Thymus (tissue), 11 donors: Measurements from ENCODE around the gene RAB8A. TPM values are rescaled to one million over a fixed set of nuclear protein-coding genes. Genes with fewer than 3 reads are reported as not detected.
A peak's percentile ranks its signal among the peaks of the same experiment; 100 is the strongest.

Source experiments
- DNase-seq, 9 donors: peaks; one replicate each; pipeline ENCODE4 v3.0.0-alpha.2; 2013; ENCODE audit warnings: low spot score in 9 of 9, low read depth in 6 of 9, missing footprints in 1 of 9
- H3K27ac ChIP-seq, 2 donors: one replicate each; pipeline ENCODE4 v1.5.1; 2013; ENCODE audit warnings: control low read depth in 1 of 2, low read depth in 1 of 2, low read length in 1 of 2, mild to moderate bottlenecking in 1 of 2, moderate library complexity in 1 of 2
- H3K27me3 ChIP-seq, 2 donors: one replicate each; pipeline ENCODE4 v1.5.1; 2013; ENCODE audit warnings: low read length in 1 of 2; ENCODE audit not compliant: control insufficient read depth in 2 of 2, insufficient read depth in 1 of 2
- H3K36me3 ChIP-seq, 2 donors: one replicate each; pipeline ENCODE4 v1.5.1; 2013; ENCODE audit warnings: low read length in 1 of 2, mild to moderate bottlenecking in 1 of 2, moderate library complexity in 1 of 2; ENCODE audit not compliant: control insufficient read depth in 2 of 2, insufficient read depth in 2 of 2
- H3K4me1 ChIP-seq, 2 donors: one replicate each; pipeline ENCODE4 v1.5.1; 2013; ENCODE audit warnings: low read length in 2 of 2; ENCODE audit not compliant: control insufficient read depth in 2 of 2, insufficient read depth in 2 of 2
- H3K4me3 ChIP-seq, 2 donors: one replicate each; pipeline ENCODE4 v1.5.1; 2013; ENCODE audit warnings: low read length in 2 of 2, control low read depth in 1 of 2, mild to moderate bottlenecking in 1 of 2
- H3K9me3 ChIP-seq, 2 donors: one replicate each; pipeline ENCODE4 v1.5.1; 2013; ENCODE audit warnings: low read length in 1 of 2, mild to moderate bottlenecking in 1 of 2; ENCODE audit not compliant: control insufficient read depth in 2 of 2, insufficient read depth in 1 of 2
- WGBS: extraction: QIAGEN DNeasy Blood & Tissue Kit; methylation state at CpG from one replicate; pipeline ENCODE4 v1.1.7; 2013; 5-methylcytosine and 5-hydroxymethylcytosine counted together
- polyA plus RNA-seq: library from polyadenylated mRNA; stranded (reverse); fragments of 200-250 nt; gene quantifications from one replicate; pipeline ENCODE4 v1.2.3, GENCODE V29; 2013
- total RNA-seq: library from RNA; stranded (reverse); fragments of 120-200 nt; gene quantifications from one replicate; pipeline ENCODE4 v1.2.4, GENCODE V29; 2013
- donor health status: healthy.

Gene RAB8A
- total and polyA plus RNA-seq, 2 donors, result 32.8 to 35.3 TPM

DNA sequence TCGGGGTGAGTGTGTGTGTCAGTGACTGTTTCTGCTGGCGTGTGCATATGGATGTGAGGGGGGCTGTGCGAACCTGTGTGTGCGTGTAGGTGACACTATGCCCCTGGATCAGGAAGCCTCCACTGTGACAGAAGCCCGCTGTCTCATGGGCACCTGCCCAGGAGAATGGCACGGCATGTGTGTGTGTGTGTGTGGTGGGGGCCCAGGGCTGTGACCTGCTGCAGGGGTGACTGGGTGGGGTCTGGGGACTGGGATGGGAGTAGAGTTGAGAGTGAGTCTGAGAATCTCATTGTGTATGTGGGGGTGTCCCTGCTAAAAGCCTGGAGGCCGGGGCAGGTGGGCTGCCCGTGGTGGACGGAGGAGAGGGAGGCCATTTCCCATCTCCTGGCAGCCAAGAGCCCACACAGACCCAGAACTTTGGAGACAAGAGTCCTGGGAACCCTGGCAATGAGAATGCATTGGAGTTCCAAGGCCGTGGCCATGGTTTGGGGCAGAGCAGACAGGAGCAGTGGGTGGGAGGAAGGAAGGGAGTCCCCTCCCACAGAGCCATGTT is 41.8 kb upstream of the RAB8A start:
- H3K4me3 ChIP-seq, result peak overlapping the region; percentile 0 to 1
- no peak for DNase-seq

GRCh38 chr19:16070366-16070990 is 41.2 kb upstream of the RAB8A start:
- H3K27me3 ChIP-seq, result no peaks in the 10 kb centered on the region
- H3K27ac ChIP-seq, result peak overlapping the region; percentile 83 to 90
- 14% methylated on average over 16 of the region's 16 CpGs for WGBS
- H3K9me3 ChIP-seq, result peaks cover 0 to 4% of the 10 kb centered on the region in 2 donors
- no peaks in the 10 kb centered on the region for H3K36me3 ChIP-seq
- H3K4me1 ChIP-seq, result peaks cover 24 to 53% of the 10 kb centered on the region in 2 donors
- peak overlapping the region; percentile 0 to 1 for H3K4me3 ChIP-seq
- peak in 4 of 9 donors; percentile 61 to 88 (median 68) for DNase-seq

More for the DNA sequence above, 41.8 kb upstream of the RAB8A start:
- peak overlapping the region; percentile 83 to 90 for H3K27ac ChIP-seq
- no peaks in the 10 kb centered on the region for H3K27me3 ChIP-seq
- H3K36me3 ChIP-seq, result no peaks in the 10 kb centered on the region
- peaks cover 22 to 47% of the 10 kb centered on the region in 2 donors for H3K4me1 ChIP-seq
- 87% methylated on average over 10 of the region's 10 CpGs for WGBS
- peaks cover 0 to 4% of the 10 kb centered on the region in 2 donors for H3K9me3 ChIP-seq

GRCh38 chr19:16071072-16071691 is 40.5 kb upstream of the RAB8A start:
- H3K4me1 ChIP-seq, result peaks cover 27 to 59% of the 10 kb centered on the region in 2 donors
- H3K36me3 ChIP-seq, result no peaks in the 10 kb centered on the region
- H3K9me3 ChIP-seq, result peaks cover 0 to 4% of the 10 kb centered on the region in 2 donors
- no peak for DNase-seq
- peak overlapping the region; percentile 83 to 90 for H3K27ac ChIP-seq
- no peak overlapping the region for H3K4me3 ChIP-seq
- H3K27me3 ChIP-seq, result peaks cover 0 to 4% of the 10 kb centered on the region in 2 donors
- 95% methylated on average over 9 of the region's 9 CpGs for WGBS

- Histone ChIP-seq H3K36me3 (no peaks in the 10 kb centered on the region), H3K4me1 (peaks cover 33 to 72% of the 10 kb centered on the region in 2 donors), H3K27ac (peak overlapping the region; percentile 22 to 59), H3K27me3 (peaks cover 0 to 9% of the 10 kb centered on the region in 2 donors), H3K4me3 (no peak overlapping the region), H3K9me3 (peaks cover 0 to 4% of the 10 kb centered on the region in 2 donors)
- no peak for DNase-seq
- 91% methylated on average over 7 of the region's 7 CpGs for WGBS
These were observed 38.2 kb upstream of the RAB8A start for GRCh38 chr19:16073481-16073880.

GRCh38 chr19:16073988-16074387 is 37.7 kb upstream of the RAB8A start:
- 39% methylated on average over 3 of the region's 3 CpGs for WGBS
- peak in 1 of 9 donors; percentile 78 for DNase-seq

DNA sequence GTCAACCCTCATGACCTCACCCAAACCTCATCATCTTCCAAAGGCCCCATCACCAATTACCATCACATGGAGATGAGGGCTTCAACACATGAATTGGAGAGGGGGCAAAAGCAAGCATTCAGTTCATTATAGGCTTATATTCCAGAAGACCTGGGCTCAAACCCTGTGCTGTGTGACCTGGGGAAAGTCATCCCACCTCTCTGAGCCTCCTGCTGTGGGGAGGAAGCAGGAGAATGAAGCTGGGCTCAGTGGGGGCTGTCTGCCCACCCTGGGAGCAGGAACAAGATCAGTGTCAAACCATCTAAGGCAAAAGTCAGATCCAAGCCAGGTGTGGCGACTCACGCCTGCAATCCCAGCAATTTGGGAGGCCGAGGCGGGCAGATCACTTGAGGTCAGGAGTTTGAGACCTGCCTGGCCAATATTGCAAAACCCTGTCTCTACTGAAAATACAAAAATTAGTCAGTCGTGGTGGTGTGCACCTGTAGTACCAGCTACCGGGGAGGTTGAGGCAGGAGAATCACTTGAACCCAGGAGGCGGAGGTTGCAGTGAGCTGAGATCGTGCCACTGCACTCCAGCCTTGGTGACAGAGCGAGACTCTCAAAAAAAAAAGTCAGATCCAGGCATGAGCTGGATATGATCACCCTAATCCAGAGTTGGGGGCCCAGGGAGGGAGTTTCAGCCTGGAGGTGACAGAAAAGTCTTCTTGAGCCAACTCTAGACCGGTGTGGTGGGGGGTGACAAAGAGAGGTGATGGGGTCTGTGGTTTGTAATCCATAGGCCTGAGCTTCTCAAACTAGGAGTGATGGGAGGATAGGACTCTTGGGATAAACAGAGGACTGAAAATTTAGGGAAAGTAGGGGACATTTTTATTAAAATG is 37.0 kb upstream of the RAB8A start:
- Histone ChIP-seq H3K4me3 (no peak overlapping the region), H3K27ac (peak overlapping the region; percentile 59 to 67), H3K36me3 (no peaks in the 10 kb centered on the region), H3K27me3 (peaks cover 0 to 9% of the 10 kb centered on the region in 2 donors), H3K9me3 (peaks cover 0 to 4% of the 10 kb centered on the region in 2 donors), H3K4me1 (peaks cover 40 to 81% of the 10 kb centered on the region in 2 donors)
- DNase-seq, result no peak
- WGBS, result 95% methylated on average over 10 of the region's 10 CpGs

More at GRCh38 chr19:16073988-16074387, 37.7 kb upstream of the RAB8A start:
- H3K4me1 ChIP-seq, result peaks cover 34 to 76% of the 10 kb centered on the region in 2 donors
- H3K9me3 ChIP-seq, result peaks cover 0 to 4% of the 10 kb centered on the region in 2 donors
- peaks cover 0 to 9% of the 10 kb centered on the region in 2 donors for H3K27me3 ChIP-seq
- no peak overlapping the region for H3K4me3 ChIP-seq
- H3K27ac ChIP-seq, result peak overlapping the region; percentile 37 to 59
- H3K36me3 ChIP-seq, result no peaks in the 10 kb centered on the region

DNA sequence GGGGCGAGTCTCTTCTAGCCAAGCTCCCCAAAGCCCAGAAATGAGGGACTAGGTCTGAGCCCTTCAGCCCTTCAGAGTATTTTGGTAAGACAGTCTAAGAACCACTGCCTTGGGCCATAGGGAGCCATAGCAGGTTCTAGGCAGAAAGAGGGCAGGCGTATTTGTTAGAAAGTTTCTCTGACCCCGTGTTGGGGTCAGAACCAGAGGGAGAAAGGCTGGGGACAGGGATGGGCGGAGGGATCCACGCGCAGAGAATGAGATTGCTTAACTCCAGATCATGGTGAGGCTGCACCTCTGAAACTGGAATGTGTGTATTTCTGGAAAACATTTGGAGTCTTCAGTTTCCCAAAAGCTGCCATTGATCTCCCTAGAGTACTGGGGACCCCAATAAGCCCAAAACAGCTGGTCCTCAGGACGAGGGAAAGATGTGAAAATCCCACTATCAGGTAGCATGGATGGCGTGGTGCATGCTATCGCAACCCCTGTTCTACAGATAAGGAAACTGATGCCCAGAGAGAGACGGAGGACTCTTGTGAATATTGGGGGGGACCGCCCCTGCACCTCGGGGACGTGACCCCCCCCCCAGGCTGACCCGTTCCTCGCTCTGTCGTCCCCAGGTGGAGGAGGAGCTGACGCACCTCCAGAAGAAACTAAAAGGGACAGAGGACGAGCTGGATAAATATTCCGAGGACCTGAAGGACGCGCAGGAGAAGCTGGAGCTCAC is 36.1 kb upstream of the RAB8A start:
- Histone ChIP-seq H3K4me3 (peak overlapping the region; percentile 82 to 94), H3K36me3 (peaks cover 0 to 7% of the 10 kb centered on the region in 2 donors), H3K9me3 (peaks cover 0 to 4% of the 10 kb centered on the region in 2 donors), H3K4me1 (peaks cover 34 to 81% of the 10 kb centered on the region in 2 donors), H3K27ac (peak overlapping the region; percentile 84 to 88), H3K27me3 (peaks cover 0 to 9% of the 10 kb centered on the region in 2 donors)
- 43% methylated on average over 21 of the region's 21 CpGs for WGBS
- no peak for DNase-seq
